ENCODE results near the gene TBC1D16. TPM values are rescaled to one million over a fixed set of nuclear protein-coding genes. Genes with fewer than 3 reads are reported as not detected.
A peak's percentile ranks its signal among the peaks of the same experiment; 100 is the strongest.
"Not testable (repeated sequence)": the region's sequence is repeated elsewhere in the genome, so short reads cannot be mapped to it uniquely, and the experiment has no call there.

TBC1D16 gene
- total RNA-seq, 1 donor from 2014 or later, result 14.0 TPM

DNA sequence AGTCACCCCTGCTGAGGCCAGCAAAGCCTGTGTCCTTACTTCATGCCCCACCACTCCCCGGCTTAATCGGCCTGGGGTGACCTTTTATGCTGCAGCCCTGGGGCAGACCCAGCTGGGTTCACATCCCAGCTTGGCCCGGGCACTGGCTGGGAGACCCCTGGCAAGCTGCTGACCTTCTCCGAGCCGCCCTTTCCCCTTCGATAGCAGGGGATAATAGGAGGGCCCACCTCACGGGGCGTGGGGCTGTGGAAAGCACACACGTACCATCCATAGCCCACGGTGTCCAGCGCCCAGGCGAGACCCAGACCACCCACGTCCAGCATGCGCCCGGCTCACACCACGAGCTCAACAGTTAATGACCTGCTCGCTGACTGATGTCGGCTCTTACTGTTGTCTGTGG, 26.8 kb downstream of the TBC1D16 start:
- intact Hi-C loops (cut with DNase I), result no loop called here
- ATAC-seq (ENCODE audit: poor library complexity) (peak; percentile 4), DNase-seq (no peak)

- ATAC-seq (ENCODE audit: poor library complexity), result peak; percentile 84
Observed at GRCh38 chr17:80008383-80008840, 27.3 kb downstream of the TBC1D16 start.

GRCh38 chr17:80007939-80008338, 27.7 kb downstream of the TBC1D16 start:
- intact Hi-C loops (cut with DNase I), result no loop called here
- no peak for ATAC-seq (ENCODE audit: poor library complexity)
- DNase-seq, result no peak

More at GRCh38 chr17:80008383-80008840, 27.3 kb downstream of the TBC1D16 start:
- peak; percentile 88 for DNase-seq
- intact Hi-C loops (cut with DNase I), result no loop called here

DNA sequence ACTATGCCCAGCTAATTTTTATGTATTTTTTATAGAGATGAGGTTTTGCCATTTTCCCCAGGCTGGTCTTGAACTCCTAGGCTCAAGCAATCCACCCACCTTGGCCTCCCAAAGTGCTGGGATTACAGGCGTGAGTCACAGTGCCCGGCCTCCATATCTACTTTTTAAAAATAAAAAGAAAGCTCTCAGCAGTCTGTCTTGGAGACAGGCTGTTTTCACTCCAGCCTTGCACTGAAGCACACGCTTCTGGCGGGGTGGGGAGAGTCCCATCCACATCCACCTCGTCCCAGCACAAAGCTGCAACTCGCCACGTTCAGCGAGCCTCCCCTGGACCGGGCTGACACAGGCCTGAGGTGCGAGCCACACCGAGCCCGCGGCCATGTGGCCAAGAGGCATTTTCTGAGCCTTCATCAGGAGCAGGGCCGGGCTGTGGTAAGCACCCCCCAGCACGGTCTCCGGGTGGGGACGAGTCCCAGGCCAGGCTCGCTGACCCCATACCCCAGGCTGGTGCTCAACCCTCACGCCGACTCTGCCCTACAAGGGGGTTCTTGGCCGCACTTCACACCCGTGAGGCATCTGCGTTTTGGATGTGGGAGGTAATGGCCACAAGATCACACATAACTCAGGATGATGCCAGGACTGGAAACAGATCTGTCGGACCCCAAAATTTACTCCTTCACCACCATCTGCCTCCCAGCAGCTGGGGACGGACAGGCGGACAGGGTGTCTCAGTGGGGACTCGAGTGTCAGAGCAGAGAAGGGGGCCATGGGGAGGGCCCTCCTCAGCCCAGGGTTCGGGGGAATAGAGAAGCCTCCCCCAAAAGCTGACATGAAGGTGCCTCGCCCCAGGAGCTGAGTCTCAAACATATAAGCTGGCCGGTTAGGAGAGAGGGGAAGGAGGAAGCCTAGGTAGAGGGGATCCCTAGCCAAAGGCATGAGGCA, 28.6 kb downstream of the TBC1D16 start:
- DNase-seq, result no peak
- ATAC-seq (ENCODE audit: poor library complexity), result no peak
- intact Hi-C loops (cut with DNase I), result no loop called here

DNA sequence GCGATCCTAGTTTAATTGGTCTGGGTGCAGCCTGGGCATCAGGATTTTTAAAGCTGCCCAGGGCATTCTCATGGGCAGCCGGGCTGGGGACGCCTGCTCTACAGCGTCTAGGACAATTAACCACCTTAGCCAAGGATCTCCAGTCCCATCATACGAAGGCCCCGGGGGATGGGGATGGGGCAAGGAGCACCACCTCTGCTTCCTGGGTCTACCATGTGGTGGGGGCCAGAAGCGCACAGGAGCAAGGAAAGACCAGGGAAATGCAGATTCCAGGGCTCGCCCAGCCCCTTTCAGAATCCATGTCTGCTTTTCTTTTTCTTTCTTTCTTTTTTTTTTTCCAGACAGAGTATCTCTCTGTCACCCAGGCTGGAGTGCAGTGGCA, 29.3 kb downstream of the TBC1D16 start:
- no peak for ATAC-seq (ENCODE audit: poor library complexity)
- intact Hi-C loops (cut with DNase I), result no loop called here
- no peak for DNase-seq

GRCh38 chr17:80005360-80006338, 30.0 kb downstream of the TBC1D16 start:
- ATAC-seq (ENCODE audit: poor library complexity) (peak; percentile 55), DNase-seq (no peak)
- intact Hi-C loops (cut with DNase I), result no loop called here

- intact Hi-C loops (cut with DNase I), result no loop called here
Observed at GRCh38 chr17:80003969-80004368, 31.7 kb downstream of the TBC1D16 start.

GRCh38 chr17:80002690-80003490, 32.8 kb downstream of the TBC1D16 start:
- intact Hi-C loops (cut with DNase I), result no loop called here
- no peak for DNase-seq
- ATAC-seq (ENCODE audit: poor library complexity), result no peak

More at GRCh38 chr17:80003969-80004368, 31.7 kb downstream of the TBC1D16 start:
- no peak for ATAC-seq (ENCODE audit: poor library complexity)
- DNase-seq, result no peak

DNA sequence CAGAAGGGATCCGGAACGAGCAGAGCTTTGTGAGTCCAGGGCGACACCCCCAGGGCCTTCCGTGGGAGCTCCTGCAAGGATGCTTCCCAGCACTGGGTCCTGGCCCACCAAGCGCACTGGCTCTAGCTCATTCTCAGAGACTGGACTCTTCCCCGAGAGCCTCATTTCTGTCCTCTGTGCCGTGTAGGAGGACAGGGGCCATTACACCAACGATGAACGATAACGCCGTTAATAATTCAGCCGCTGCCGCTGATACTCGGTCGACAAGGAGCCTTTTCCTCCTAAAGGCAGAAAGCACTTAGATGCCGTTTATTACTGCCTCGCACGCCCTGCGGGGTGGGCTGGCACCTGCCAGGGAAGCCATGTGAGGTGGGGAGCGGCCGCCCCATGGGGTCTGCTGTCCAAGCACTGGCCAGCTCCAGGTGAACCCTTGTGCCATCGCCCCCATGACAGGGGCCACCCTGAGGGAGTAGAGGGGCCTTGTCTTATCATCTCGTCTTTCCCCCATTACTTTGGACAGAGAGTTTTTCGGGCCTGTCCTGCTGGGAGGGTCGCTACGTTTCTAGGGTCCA, 33.5 kb downstream of the TBC1D16 start:
- ATAC-seq (ENCODE audit: poor library complexity) (no peak), DNase-seq (no peak)
- intact Hi-C loops (cut with DNase I), result no loop called here

- no peak for DNase-seq
- peak; percentile 41 for ATAC-seq (ENCODE audit: poor library complexity)
- intact Hi-C loops (cut with DNase I), result no loop called here
Observed at GRCh38 chr17:80000981-80001775, 34.5 kb downstream of the TBC1D16 start.

DNA sequence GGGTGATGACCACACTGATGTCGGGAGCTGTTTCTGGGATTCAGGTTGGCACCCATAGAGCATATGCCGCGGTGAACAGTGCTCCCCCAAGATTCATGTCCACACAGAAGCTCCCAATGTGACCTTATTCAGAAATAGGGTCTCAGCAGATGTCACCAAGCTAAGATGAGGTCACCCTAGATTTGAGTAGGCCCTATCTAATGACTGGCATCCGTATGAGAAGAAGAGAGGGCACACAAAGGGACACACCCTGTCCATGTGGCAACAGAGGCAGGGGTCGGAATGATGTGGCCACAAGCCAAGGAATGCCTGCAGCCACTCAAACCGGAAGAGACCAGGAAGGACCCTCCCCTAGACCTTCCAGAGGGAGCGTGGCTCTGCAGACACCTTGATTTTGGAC, 35.5 kb downstream of the TBC1D16 start:
- DNase-seq (no peak), ATAC-seq (ENCODE audit: poor library complexity) (no peak)
- intact Hi-C loops (cut with DNase I), result no loop called here

DNA sequence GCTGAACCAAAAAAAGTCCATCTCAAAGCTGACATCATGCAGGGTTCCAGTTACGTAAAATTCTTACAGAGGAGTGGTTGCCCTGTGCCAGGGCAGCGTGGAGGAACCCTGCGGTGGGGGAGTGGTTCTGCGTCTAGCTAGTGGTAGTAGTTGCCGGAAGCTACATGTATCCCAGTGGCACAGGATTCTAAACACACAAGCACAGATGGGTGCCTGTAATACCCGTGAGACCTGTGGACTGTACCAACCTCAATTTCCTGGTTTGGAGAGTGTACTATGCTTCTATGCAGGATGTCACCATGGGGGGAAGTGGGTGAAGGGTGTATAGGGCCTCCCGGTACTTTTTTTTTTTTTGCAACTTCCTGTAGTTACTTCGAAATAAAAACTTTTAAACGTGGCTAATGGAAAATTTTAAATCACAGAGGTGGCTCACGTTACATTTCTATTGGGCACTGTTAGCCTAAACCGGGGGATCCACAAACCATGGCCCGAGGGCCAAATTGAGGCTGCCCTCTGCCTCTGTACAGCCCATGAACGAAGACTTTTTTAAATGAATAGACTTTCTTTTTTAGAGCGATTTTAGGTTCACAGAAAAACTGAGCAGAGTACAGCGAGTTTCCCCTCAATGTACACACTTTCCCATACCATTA, 38.5 kb downstream of the TBC1D16 start:
- intact Hi-C loops (cut with DNase I), result no loop called here
- ATAC-seq (ENCODE audit: poor library complexity) (no peak), DNase-seq (no peak)

DNA sequence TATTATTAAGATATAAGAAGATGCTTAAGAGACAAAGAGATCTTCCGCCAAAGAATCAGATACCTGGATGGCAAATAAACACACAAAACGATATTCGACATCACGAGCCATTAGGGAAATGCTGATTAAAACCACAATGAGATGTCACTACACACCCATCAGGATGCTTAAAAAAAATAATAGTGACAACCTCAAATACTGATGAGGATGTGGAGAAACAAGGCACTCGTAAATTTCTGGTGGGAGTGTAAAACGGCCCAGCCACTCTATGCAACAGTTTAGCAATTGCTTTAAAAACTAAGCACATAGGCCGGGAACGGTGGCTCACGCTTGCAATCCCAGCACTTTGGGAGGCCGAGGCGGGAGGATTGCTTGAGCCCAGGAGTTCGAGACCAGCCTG, 39.4 kb downstream of the TBC1D16 start:
- intact Hi-C loops (cut with DNase I), result no loop called here
- ATAC-seq (ENCODE audit: poor library complexity), result no peak
- no peak for DNase-seq

GRCh38 chr17:79995696-79996095, 40.0 kb downstream of the TBC1D16 start:
- DNase-seq (no peak), ATAC-seq (ENCODE audit: poor library complexity) (no peak)
- intact Hi-C loops (cut with DNase I), result no loop called here

- no peak for ATAC-seq (ENCODE audit: poor library complexity)
- intact Hi-C loops (cut with DNase I), result no loop called here
- DNase-seq, result no peak
Observed at GRCh38 chr17:79994602-79995001, 41.1 kb downstream of the TBC1D16 start.

- DNase-seq; intact Hi-C loops (cut with DNase I); ATAC-seq (ENCODE audit: poor library complexity): not testable (repeated sequence)
Observed at GRCh38 chr17:79994228-79994569, 41.5 kb downstream of the TBC1D16 start.
